Stimulated activated naive CD8-positive, alpha-beta T cell treated with anti-CD3 and anti-CD28 coated beads, Interleukin-15, Interleukin-2, amounts not matched to agents 100 ng/mL and 50 ng/mL, for 24 hours (primary cell): ENCODE results near the gene ZNF283.

Experiments
- H3K27ac Mint-ChIP-seq: one replicate; pipeline ENCODE4 v1.8.0; 2021; ENCODE audit warnings: mild to moderate bottlenecking, mixed read lengths
- H3K27me3 Mint-ChIP-seq: one replicate; pipeline ENCODE4 v1.8.0; 2021; ENCODE audit warnings: mixed read lengths
- H3K36me3 Mint-ChIP-seq: one replicate; pipeline ENCODE4 v1.8.0; 2021; ENCODE audit warnings: low read depth, mixed read lengths
- H3K4me1 Mint-ChIP-seq: one replicate; pipeline ENCODE4 v1.8.0; 2021; ENCODE audit warnings: low read depth, mixed read lengths
- H3K4me3 Mint-ChIP-seq: one replicate; pipeline ENCODE4 v1.8.0; 2021; ENCODE audit warnings: mild to moderate bottlenecking, mixed read lengths
- H3K9me3 Mint-ChIP-seq: one replicate; pipeline ENCODE4 v1.8.0; 2021; ENCODE audit warnings: mixed read lengths

The ZNF283 gene

GRCh38 chr19:43826787-43827754, at the start of gene ZNF283:
Gene ZNF283, plus strand, starts transcription at chr19:43827321. Its CDS starts 6,184 bp downstream, at chr19:43833505.
- Mint-ChIP-seq H3K36me3 (peaks cover 37% of the 10 kb centered on the region), H3K4me3 (peak within 1 kb of the TSS; percentile 88), H3K9me3 (peaks cover 18% of the 10 kb centered on the region), H3K4me1 (peaks cover 15% of the 10 kb centered on the region), H3K27me3 (peaks cover 25% of the 10 kb centered on the region), H3K27ac (peak within 1 kb of the TSS; percentile 72)

- Mint-ChIP-seq H3K4me1 (peaks cover 70% of the 10 kb centered on the region), H3K9me3 (no peaks in the 10 kb centered on the region), H3K4me3 (peak overlapping the region; percentile 86), H3K36me3 (peaks cover 40% of the 10 kb centered on the region), H3K27ac (peak overlapping the region; percentile 95), H3K27me3 (no peaks in the 10 kb centered on the region)
Observed at GRCh38 chr19:43778651-43779050, 48.5 kb upstream of the ZNF283 start.

DNA sequence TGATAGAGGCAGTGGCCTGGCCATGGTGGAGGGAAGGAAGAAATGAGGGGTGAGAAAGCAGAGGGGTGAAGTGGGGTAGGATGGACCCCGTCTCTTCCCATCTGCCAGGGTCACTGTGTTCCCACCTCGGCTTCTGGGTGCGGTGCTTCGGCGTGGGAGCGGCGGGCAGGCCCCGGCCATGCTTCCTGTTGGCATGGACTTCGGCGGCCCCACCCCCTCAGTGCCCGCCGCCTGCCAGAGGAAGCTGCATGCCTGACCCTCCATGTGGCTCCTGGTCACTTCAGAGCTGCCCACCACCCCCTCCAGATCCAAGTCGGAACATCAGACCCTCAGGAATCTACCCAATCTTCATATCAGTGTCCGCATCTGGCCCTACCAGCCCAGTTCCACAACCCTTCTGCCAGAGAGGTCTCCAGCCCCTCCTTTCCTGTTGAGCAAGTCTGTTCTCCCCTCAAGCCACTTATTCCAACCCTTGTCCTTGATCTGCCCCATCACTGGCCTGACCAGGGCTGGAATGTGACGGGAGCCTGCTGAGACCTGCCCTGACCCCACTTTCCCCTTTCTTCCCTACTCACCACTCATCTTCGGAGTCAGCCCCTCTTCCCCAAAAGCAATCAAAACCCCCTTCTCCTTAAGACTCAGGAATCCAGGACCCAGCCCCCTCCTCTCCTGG, 47.8 kb upstream of the ZNF283 start:
- Mint-ChIP-seq H3K27ac (peak overlapping the region; percentile 95), H3K4me3 (peak overlapping the region; percentile 86), H3K4me1 (peaks cover 77% of the 10 kb centered on the region)

GRCh38 chr19:43779820-43780219, 47.3 kb upstream of the ZNF283 start:
- Mint-ChIP-seq H3K4me3 (peak overlapping the region; percentile 86), H3K9me3 (no peaks in the 10 kb centered on the region), H3K27me3 (no peaks in the 10 kb centered on the region), H3K27ac (peak overlapping the region; percentile 95), H3K36me3 (peaks cover 37% of the 10 kb centered on the region), H3K4me1 (peaks cover 80% of the 10 kb centered on the region)

More for the DNA sequence above, 47.8 kb upstream of the ZNF283 start:
- H3K9me3 Mint-ChIP-seq, result no peaks in the 10 kb centered on the region
- peaks cover 39% of the 10 kb centered on the region for H3K36me3 Mint-ChIP-seq
- no peaks in the 10 kb centered on the region for H3K27me3 Mint-ChIP-seq

DNA sequence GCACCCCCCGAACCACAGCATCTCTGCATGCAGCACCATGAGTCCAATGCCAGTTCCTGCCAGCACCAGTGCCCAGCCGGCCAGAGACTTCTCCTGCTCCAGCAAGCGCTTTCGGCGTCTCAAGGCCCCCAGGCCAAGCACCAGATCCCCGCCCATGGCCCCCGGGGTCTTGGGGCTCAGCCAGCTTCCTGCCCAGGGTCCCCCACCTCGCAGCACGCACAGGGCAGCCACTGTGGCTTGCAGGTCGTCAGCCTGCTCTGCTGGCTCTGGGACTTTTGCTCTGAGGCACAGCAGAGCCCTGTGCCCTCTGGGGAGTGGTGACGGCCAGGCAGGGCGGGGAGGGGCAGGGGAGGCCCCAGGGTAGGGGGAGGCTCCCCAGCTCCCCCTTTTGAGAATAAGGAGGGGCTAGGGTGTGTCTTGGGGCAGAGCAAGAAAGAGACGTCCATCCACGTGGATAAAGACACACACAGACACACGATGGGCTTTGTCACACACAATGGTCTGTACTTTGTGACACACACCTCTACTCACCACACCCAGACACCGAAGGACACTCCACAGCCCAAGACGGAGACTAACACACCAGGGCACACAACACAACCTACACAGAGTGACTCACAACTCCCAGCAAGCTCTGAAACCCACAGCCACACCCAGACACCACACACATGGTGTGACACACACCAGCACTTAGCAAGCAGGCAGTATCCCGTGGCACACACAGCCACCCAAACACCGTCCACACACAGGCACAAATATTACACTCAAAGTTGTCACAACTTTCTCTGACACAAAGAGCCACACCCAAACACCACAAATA, 46.2 kb upstream of the ZNF283 start, which contains the start of gene KCNN4:
KCNN4 (minus strand) TSS at position 268 of the 820 bp plus-strand sequence; CDS start at position 156, 112 bp downstream.
- Mint-ChIP-seq H3K27ac (peak within 1 kb of the TSS; percentile 95), H3K36me3 (peaks cover 29% of the 10 kb centered on the region), H3K9me3 (no peaks in the 10 kb centered on the region), H3K4me1 (peaks cover 78% of the 10 kb centered on the region), H3K4me3 (peak within 1 kb of the TSS; percentile 86), H3K27me3 (no peaks in the 10 kb centered on the region)

GRCh38 chr19:43781630-43782310, 45.4 kb upstream of the ZNF283 start:
- peaks cover 21% of the 10 kb centered on the region for H3K36me3 Mint-ChIP-seq
- peaks cover 69% of the 10 kb centered on the region for H3K4me1 Mint-ChIP-seq
- H3K27ac Mint-ChIP-seq, result peak overlapping the region; percentile 94
- H3K27me3 Mint-ChIP-seq, result no peaks in the 10 kb centered on the region
- H3K4me3 Mint-ChIP-seq, result peak overlapping the region; percentile 86
- H3K9me3 Mint-ChIP-seq, result no peaks in the 10 kb centered on the region

DNA sequence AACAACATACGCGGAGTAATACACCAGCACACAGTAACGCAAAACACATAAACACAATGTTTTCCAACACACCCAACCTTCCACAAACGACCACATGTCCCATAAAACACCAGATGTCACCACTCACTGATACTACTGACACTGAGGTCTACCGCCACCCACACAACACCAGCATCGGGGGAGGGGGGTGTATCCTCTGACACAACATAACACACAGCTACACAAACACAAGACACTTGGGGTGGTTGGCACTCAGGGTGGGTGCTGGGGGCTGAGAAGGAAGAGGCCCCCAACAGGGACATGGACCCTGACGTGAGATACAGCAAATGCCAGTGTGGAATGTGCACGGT, 44.8 kb upstream of the ZNF283 start:
- peaks cover 16% of the 10 kb centered on the region for H3K36me3 Mint-ChIP-seq
- H3K9me3 Mint-ChIP-seq, result no peaks in the 10 kb centered on the region
- peak overlapping the region; percentile 94 for H3K27ac Mint-ChIP-seq
- H3K4me3 Mint-ChIP-seq, result peak overlapping the region; percentile 86
- H3K27me3 Mint-ChIP-seq, result no peaks in the 10 kb centered on the region
- H3K4me1 Mint-ChIP-seq, result peaks cover 64% of the 10 kb centered on the region

DNA sequence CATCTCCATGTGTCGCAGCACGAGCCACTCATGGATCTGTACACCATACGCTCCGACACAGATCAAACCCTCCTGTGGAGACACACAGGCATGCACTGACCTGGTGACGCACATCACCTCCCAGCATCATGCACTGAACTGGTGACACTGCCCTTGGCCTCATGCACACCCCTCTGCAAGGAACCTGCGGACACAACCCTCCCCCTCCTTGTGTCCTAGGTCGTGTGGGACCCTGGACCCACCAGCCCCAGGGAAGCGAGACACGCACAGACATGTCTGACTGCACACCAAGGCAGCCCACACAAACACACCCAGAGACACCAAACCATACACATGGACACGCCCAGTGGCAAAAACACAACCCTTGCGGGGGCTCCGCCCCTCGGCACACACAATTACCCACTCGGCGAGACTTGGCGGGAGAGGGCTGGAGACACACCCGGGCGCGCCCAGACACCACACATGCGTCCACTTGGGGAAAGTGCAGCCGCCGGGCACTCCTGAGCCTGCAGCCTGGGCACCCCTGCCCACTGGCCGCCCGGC, 44.4 kb upstream of the ZNF283 start:
- Mint-ChIP-seq H3K27ac (peak overlapping the region; percentile 94), H3K36me3 (peaks cover 14% of the 10 kb centered on the region), H3K4me1 (peaks cover 59% of the 10 kb centered on the region), H3K4me3 (peak overlapping the region; percentile 86), H3K9me3 (no peaks in the 10 kb centered on the region), H3K27me3 (no peaks in the 10 kb centered on the region)

DNA sequence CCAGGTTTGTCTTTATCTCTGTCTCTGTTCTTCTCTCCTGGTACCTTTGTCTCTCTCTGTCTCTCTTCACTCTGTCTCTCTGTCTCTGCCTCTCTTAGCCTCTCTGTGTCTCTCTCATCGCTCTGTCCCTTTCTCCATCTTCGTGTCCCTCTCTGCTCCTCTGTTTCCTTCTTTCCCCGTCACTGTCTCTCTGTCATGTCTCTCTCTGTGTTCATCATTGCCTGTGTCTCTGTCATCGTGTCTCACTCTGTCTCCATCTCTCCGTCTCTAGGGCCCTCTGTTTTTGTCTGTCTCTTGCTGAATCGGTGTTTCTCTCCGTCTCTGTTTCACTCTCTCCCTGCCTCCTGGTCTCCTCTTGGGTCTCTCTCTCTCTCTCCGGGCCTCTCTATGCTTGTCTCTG, 43.5 kb upstream of the ZNF283 start:
- H3K9me3 Mint-ChIP-seq, result no peaks in the 10 kb centered on the region
- H3K36me3 Mint-ChIP-seq, result peaks cover 6% of the 10 kb centered on the region
- H3K4me1 Mint-ChIP-seq, result peaks cover 51% of the 10 kb centered on the region
- H3K4me3 Mint-ChIP-seq, result peak overlapping the region; percentile 80
- H3K27ac Mint-ChIP-seq, result peak overlapping the region; percentile 88
- no peaks in the 10 kb centered on the region for H3K27me3 Mint-ChIP-seq

- Mint-ChIP-seq H3K27ac (peak overlapping the region; percentile 88), H3K4me1 (peaks cover 47% of the 10 kb centered on the region), H3K9me3 (no peaks in the 10 kb centered on the region), H3K36me3 (peaks cover 3% of the 10 kb centered on the region), H3K27me3 (no peaks in the 10 kb centered on the region), H3K4me3 (peak overlapping the region; percentile 80)
Observed at GRCh38 chr19:43784241-43784980, 42.7 kb upstream of the ZNF283 start.

DNA sequence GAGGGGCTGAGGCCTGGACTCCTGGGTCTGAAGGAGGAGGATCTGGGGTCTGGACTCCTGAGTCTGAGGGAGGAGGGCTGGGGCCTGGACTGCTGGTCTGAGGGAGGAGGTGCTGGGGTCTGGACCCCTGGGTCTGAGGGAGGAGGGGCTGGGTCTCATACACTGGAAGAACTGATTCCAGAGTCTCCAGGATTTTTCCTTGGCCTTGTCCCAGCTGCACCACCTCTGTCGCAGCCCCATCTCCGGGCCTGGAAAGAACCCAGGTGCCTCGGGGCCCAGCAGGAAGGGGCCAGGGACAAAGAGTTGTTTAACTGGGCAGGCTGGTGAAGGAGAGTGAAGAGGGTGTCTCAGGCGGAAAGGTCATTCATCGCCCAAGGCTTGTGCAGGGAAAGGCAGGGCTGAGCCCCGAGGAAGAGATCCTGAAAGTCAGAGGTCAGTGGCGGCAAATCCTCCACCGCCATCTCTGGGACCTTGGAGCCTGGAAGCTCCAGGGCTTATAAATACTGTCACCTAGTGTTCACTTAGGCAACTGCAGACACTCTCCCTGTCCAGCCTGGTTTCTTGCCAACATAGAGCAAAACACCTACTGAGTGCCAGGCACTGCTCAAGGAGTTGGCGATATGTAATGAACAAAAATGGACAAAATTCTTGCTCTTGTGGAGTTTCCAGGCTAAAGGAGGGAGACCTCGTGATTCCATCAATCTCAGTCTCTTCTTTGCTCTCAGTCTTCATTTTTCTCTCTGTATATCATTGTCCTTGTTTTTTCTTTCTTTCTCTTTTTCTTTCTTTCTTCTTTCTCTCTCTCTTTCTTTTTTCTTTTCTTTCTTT, 41.9 kb upstream of the ZNF283 start:
- peak overlapping the region; percentile 88 for H3K27ac Mint-ChIP-seq
- no peaks in the 10 kb centered on the region for H3K27me3 Mint-ChIP-seq
- H3K4me1 Mint-ChIP-seq, result peaks cover 47% of the 10 kb centered on the region
- no peaks in the 10 kb centered on the region for H3K9me3 Mint-ChIP-seq
- H3K4me3 Mint-ChIP-seq, result peak overlapping the region; percentile 80
- H3K36me3 Mint-ChIP-seq, result no peaks in the 10 kb centered on the region

GRCh38 chr19:43786665-43787064, 40.5 kb upstream of the ZNF283 start:
- H3K27me3 Mint-ChIP-seq, result no peaks in the 10 kb centered on the region
- peaks cover 39% of the 10 kb centered on the region for H3K4me1 Mint-ChIP-seq
- H3K9me3 Mint-ChIP-seq, result no peaks in the 10 kb centered on the region
- no peak overlapping the region for H3K27ac Mint-ChIP-seq
- no peaks in the 10 kb centered on the region for H3K36me3 Mint-ChIP-seq
- H3K4me3 Mint-ChIP-seq, result no peak overlapping the region

DNA sequence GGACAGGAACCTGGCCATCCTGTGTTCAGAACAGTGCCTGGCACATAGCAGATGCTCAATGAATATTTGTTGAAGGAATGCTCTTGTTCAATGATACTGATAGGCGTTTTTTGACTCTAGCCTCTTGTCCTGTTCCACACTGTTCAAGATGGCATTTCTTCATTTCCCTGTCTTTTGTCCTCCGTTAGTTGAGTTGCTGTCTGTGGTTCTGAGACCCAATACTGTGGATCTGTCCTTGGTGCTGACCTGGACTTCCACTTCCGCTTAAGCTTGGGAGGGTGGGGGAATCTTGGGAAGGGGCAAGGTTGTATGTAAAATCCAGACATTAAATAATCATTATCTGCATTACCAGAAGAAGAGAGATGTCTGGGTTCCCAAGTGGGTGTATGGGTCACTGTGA, 38.1 kb upstream of the ZNF283 start:
- Mint-ChIP-seq H3K27me3 (peaks cover 8% of the 10 kb centered on the region), H3K9me3 (no peaks in the 10 kb centered on the region), H3K4me3 (no peak overlapping the region), H3K4me1 (peaks cover 17% of the 10 kb centered on the region), H3K27ac (no peak overlapping the region), H3K36me3 (no peaks in the 10 kb centered on the region)
